ENCODE data around the gene BCL6B.
"Not testable (repeated sequence)": the region's sequence is repeated elsewhere in the genome, so short reads cannot be mapped to it uniquely, and the experiment has no call there.

BCL6B gene

DNA sequence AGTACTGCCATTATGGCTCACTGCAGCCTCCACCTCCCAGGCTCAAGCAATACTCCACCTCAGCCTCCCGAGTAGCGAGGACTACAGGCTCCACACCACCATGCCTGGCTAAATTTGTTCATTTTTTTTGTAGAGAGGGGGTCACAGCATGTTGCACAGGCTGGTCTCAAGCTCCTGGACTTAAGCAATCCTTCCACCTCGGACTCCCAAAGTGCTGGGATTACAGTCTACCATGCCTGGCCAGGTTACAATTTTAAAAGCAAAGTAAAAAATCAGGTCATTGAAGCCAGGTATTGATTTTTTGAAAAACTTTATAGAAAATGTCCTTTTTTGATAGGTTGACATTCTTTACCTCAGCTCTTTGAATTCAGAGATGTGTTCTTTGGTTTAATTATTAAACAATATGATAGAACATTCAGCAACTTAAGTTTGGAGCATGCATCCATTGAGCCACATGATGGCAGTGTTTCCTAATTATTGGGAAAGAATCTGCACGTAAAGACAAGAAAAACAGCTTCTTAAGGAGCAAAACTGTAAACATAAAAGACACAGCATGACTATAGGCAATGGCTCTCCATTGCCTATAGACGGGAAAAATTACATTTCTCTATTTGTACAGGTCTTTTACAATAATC lies 22.8 kb downstream of the BCL6B start:
- Histone ChIP-seq H3K4me2 (ENCODE audit: low read length) (peak overlapping the region; percentile 60; the same call in 1 of the 2 replicates), H3K27me3 (ENCODE audit: insufficient read depth, low read length) (no peaks in the 10 kb centered on the region), H3K36me3 (ENCODE audit: insufficient read depth, low read length) (no peaks in the 10 kb centered on the region), H3K4me1 (ENCODE audit: insufficient read depth, low read length, severe bottlenecking) (peaks cover 24% of the 10 kb centered on the region), H2AFZ (ENCODE audit: low read length) (no peak overlapping the region), H3K9me2 (ENCODE audit: low read depth, low read length) (no peaks in the 10 kb centered on the region), H3K27ac (ENCODE audit: low read depth, low read length, poor library complexity, severe bottlenecking) (no peak overlapping the region), H3K9ac (ENCODE audit: low read length) (no peak overlapping the region), H3K79me2 (ENCODE audit: insufficient read depth, low read length) (no peaks in the 10 kb centered on the region), H3F3A (ENCODE audit: insufficient read depth, low read length) (no peaks in the 10 kb centered on the region), H4K20me1 (ENCODE audit: insufficient read depth, low read length) (no peaks in the 10 kb centered on the region), H3K4me3 (ENCODE audit: low read depth, low read length, poor library complexity, severe bottlenecking) (no peak overlapping the region), H3K9me3 (ENCODE audit: low read length) (no peaks in the 10 kb centered on the region)
- TF ChIP-seq EZH2 (IDR thresholded peaks at IDR 0.05; ENCODE audit: borderline replicate concordance, low read length): no peak
- TF ChIP-seq, protein P1, sequence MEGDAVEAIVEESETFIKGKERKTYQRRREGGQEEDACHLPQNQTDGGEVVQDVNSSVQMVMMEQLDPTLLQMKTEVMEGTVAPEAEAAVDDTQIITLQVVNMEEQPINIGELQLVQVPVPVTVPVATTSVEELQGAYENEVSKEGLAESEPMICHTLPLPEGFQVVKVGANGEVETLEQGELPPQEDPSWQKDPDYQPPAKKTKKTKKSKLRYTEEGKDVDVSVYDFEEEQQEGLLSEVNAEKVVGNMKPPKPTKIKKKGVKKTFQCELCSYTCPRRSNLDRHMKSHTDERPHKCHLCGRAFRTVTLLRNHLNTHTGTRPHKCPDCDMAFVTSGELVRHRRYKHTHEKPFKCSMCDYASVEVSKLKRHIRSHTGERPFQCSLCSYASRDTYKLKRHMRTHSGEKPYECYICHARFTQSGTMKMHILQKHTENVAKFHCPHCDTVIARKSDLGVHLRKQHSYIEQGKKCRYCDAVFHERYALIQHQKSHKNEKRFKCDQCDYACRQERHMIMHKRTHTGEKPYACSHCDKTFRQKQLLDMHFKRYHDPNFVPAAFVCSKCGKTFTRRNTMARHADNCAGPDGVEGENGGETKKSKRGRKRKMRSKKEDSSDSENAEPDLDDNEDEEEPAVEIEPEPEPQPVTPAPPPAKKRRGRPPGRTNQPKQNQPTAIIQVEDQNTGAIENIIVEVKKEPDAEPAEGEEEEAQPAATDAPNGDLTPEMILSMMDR (IDR thresholded peaks at IDR 0.05; ENCODE audit: low read length): peak; percentile 84

DNA sequence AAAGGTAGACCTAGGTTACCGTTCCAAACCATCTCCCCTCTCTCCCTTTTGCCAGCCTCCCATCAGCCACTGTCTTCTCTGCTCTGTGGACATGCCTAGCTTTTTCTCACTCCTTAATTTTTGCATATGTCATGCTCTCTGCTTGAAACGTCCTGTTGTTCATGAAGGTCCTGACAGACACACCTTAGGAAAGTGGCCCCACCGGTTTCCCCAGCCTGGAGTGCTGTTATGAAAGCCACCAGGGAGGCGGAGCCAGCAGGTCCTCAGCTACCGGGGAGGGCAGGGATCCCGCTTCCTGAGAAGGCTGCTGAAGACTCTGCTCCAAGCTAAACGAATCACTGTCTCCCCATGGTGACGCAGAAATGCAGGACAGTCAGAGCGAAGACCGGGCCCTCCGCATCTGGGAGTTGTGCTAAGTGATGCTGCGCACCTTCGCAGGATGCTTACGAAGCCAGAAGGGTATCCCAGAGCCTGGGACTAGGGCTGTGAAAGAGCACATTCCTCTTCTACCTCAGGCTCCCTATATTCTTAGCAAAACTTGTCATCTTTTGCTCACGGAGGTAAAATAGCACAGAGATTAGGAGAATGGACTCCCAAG lies 23.4 kb downstream of the BCL6B start:
- peak overlapping the region; percentile 14; the same call in 1 of the 2 replicates for H3K9ac ChIP-seq (ENCODE audit: low read length)
- no peak overlapping the region for H2AFZ ChIP-seq (ENCODE audit: low read length)
- no peak overlapping the region for H3K27ac ChIP-seq (ENCODE audit: low read depth, low read length, poor library complexity, severe bottlenecking)
- H3K4me1 ChIP-seq (ENCODE audit: insufficient read depth, low read length, severe bottlenecking): peaks cover 24% of the 10 kb centered on the region
- no peaks in the 10 kb centered on the region for H3K27me3 ChIP-seq (ENCODE audit: insufficient read depth, low read length)
- H3K36me3 ChIP-seq (ENCODE audit: insufficient read depth, low read length): no peaks in the 10 kb centered on the region
- no peaks in the 10 kb centered on the region for H3K9me2 ChIP-seq (ENCODE audit: low read depth, low read length)
- no peaks in the 10 kb centered on the region for H3K9me3 ChIP-seq (ENCODE audit: low read length)
- peak overlapping the region; percentile 41 for H3K4me3 ChIP-seq (ENCODE audit: low read depth, low read length, poor library complexity, severe bottlenecking)
- peak overlapping the region; percentile 60 for H3K4me2 ChIP-seq (ENCODE audit: low read length)
- H3F3A ChIP-seq (ENCODE audit: insufficient read depth, low read length): no peaks in the 10 kb centered on the region
- no peak for TF ChIP-seq EZH2 (IDR thresholded peaks at IDR 0.05; ENCODE audit: borderline replicate concordance, low read length)
- H4K20me1 ChIP-seq (ENCODE audit: insufficient read depth, low read length): no peaks in the 10 kb centered on the region
- no peaks in the 10 kb centered on the region for H3K79me2 ChIP-seq (ENCODE audit: insufficient read depth, low read length)

DNA sequence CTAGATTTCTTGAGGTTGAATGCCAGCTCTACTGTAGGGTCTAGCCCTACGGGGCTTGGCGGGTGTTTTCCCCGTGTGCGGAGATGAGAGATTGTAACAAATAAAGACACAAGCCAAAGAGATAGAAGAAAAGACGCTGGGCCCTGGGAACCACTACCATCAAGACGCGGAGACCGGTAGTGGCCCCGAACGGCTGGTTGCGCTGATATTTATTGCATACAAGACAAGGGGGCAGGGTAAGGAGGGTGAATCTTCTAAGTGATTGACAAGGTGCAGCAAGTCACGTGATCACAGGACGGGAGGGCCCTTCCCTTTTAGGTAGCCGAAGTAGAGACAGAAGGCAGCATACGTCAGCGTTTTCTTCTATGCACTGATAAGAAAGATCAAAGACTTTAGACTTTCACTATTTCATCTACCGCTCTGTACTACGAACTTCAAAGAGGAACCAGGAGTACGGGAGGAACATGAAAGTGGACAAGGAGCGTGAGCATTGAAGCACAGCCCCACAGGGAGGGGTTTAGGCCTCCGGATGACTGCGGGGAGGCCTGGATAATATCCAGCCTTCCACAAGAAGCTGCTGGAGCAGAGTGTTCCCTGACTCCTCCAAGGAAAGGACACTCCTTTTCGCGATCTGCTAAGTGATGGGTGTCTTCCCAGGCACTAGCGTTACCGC lies 24.0 kb downstream of the BCL6B start:
- H3K4me3 ChIP-seq (ENCODE audit: low read depth, low read length, poor library complexity, severe bottlenecking): peak overlapping the region; percentile 41

GRCh38 chr17:7047566-7047965 lies 24.7 kb downstream of the BCL6B start:
- no peak overlapping the region for H3K27ac ChIP-seq (ENCODE audit: low read depth, low read length, poor library complexity, severe bottlenecking)
- no peaks in the 10 kb centered on the region for H3K9me3 ChIP-seq (ENCODE audit: low read length)
- TF ChIP-seq, protein P1 (IDR thresholded peaks at IDR 0.05; ENCODE audit: low read length): no peak
- TF ChIP-seq EZH2 (IDR thresholded peaks at IDR 0.05; ENCODE audit: borderline replicate concordance, low read length): no peak
- H4K20me1 ChIP-seq (ENCODE audit: insufficient read depth, low read length): no peaks in the 10 kb centered on the region
- H3K79me2 ChIP-seq (ENCODE audit: insufficient read depth, low read length): no peaks in the 10 kb centered on the region
- no peak overlapping the region for H3K4me2 ChIP-seq (ENCODE audit: low read length)
- no peaks in the 10 kb centered on the region for H3K27me3 ChIP-seq (ENCODE audit: insufficient read depth, low read length)
- H3K36me3 ChIP-seq (ENCODE audit: insufficient read depth, low read length): no peaks in the 10 kb centered on the region
- no peaks in the 10 kb centered on the region for H3K9me2 ChIP-seq (ENCODE audit: low read depth, low read length)
- H3K9ac ChIP-seq (ENCODE audit: low read length): no peak overlapping the region
- peaks cover 24% of the 10 kb centered on the region for H3K4me1 ChIP-seq (ENCODE audit: insufficient read depth, low read length, severe bottlenecking)
- no peak overlapping the region for H2AFZ ChIP-seq (ENCODE audit: low read length)
- no peaks in the 10 kb centered on the region for H3F3A ChIP-seq (ENCODE audit: insufficient read depth, low read length)
- no peak overlapping the region for H3K4me3 ChIP-seq (ENCODE audit: low read depth, low read length, poor library complexity, severe bottlenecking)

More for the DNA sequence above, 24.0 kb downstream of the BCL6B start:
- not testable (repeated sequence) for H3K36me3 ChIP-seq (ENCODE audit: insufficient read depth, low read length); H2AFZ ChIP-seq (ENCODE audit: low read length); H3K9me3 ChIP-seq (ENCODE audit: low read length); H3K9me2 ChIP-seq (ENCODE audit: low read depth, low read length); H4K20me1 ChIP-seq (ENCODE audit: insufficient read depth, low read length); H3K79me2 ChIP-seq (ENCODE audit: insufficient read depth, low read length); H3F3A ChIP-seq (ENCODE audit: insufficient read depth, low read length); H3K27ac ChIP-seq (ENCODE audit: low read depth, low read length, poor library complexity, severe bottlenecking); H3K27me3 ChIP-seq (ENCODE audit: insufficient read depth, low read length)
- H3K9ac ChIP-seq (ENCODE audit: low read length): peak overlapping the region; percentile 14; the same call in 1 of the 2 replicates
- peaks cover 24% of the 10 kb centered on the region for H3K4me1 ChIP-seq (ENCODE audit: insufficient read depth, low read length, severe bottlenecking)
- peak overlapping the region; percentile 60 for H3K4me2 ChIP-seq (ENCODE audit: low read length)

Measured in OCI-LY1 (cell line).